RCC 7860 (cell line): ENCODE measurements around the gene SEC61A2.
"Not testable (repeated sequence)": the region's sequence is repeated elsewhere in the genome, so short reads cannot be mapped to it uniquely, and the experiment has no call there.

Source experiments
- DNase-seq: peaks from one replicate; pipeline ENCODE4 v3.0.0-alpha.2; 2015; ENCODE audit warnings: low spot score
- FAIRE-seq: peaks from 2 replicates; lab custom pipeline; 2012; peaks lifted over from hg19 to GRCh38; lab: Jason Lieb, UNC

The SEC61A2 gene

GRCh38 chr10:12158111-12158510, 28.6 kb downstream of the SEC61A2 start:
- FAIRE-seq (no peak), DNase-seq (no peak)

- DNase-seq (no peak), FAIRE-seq (no peak)
These were observed 31.2 kb downstream of the SEC61A2 start for GRCh38 chr10:12160664-12161063.

GRCh38 chr10:12162927-12163326, 33.5 kb downstream of the SEC61A2 start:
- FAIRE-seq (no peak), DNase-seq (no peak)

- FAIRE-seq, result no peak
- no peak for DNase-seq
These were observed 34.6 kb downstream of the SEC61A2 start for GRCh38 chr10:12164085-12164484.

- DNase-seq, result no peak
- FAIRE-seq, result no peak
These were observed 35.6 kb downstream of the SEC61A2 start for GRCh38 chr10:12165036-12165435.

- FAIRE-seq (no peak), DNase-seq (no peak)
These were observed 36.7 kb downstream of the SEC61A2 start for GRCh38 chr10:12165999-12166775.

- not testable (repeated sequence) for FAIRE-seq, DNase-seq
These were observed 42.0 kb downstream of the SEC61A2 start for GRCh38 chr10:12171512-12171911.

GRCh38 chr10:12177642-12178041, 48.2 kb downstream of the SEC61A2 start:
- DNase-seq (peak; percentile 66), FAIRE-seq (peak; percentile 48)

- DNase-seq (no peak), FAIRE-seq (no peak)
These were observed 50.2 kb downstream of the SEC61A2 start for GRCh38 chr10:12179606-12180170.

- no peak for FAIRE-seq
- no peak for DNase-seq
These were observed 50.9 kb downstream of the SEC61A2 start for GRCh38 chr10:12180221-12180974.

- DNase-seq (no peak), FAIRE-seq (no peak)
These were observed 51.7 kb downstream of the SEC61A2 start for GRCh38 chr10:12181065-12181775.

- FAIRE-seq, result no peak
These were observed 54.7 kb downstream of the SEC61A2 start for GRCh38 chr10:12184165-12184564.

GRCh38 chr10:12186323-12186722, 56.8 kb downstream of the SEC61A2 start:
- DNase-seq (no peak), FAIRE-seq (no peak)

More at GRCh38 chr10:12184165-12184564, 54.7 kb downstream of the SEC61A2 start:
- DNase-seq, result no peak

GRCh38 chr10:12187321-12187905, 57.9 kb downstream of the SEC61A2 start:
- FAIRE-seq (no peak), DNase-seq (no peak)

- FAIRE-seq, result no peak
- no peak for DNase-seq
These were observed 59.2 kb downstream of the SEC61A2 start for GRCh38 chr10:12188656-12189055.

GRCh38 chr10:12189426-12189825, 59.9 kb downstream of the SEC61A2 start:
- DNase-seq (no peak), FAIRE-seq (no peak)

GRCh38 chr10:12191715-12192114, 62.2 kb downstream of the SEC61A2 start:
- FAIRE-seq (no peak), DNase-seq (no peak)

- DNase-seq, result no peak
- no peak for FAIRE-seq
These were observed 63.7 kb downstream of the SEC61A2 start for GRCh38 chr10:12193193-12193592.

GRCh38 chr10:12194752-12195271, 65.3 kb downstream of the SEC61A2 start:
- no peak for DNase-seq
- FAIRE-seq, result no peak

- DNase-seq (no peak), FAIRE-seq (no peak)
These were observed 65.8 kb downstream of the SEC61A2 start for GRCh38 chr10:12195281-12195602.
